ENCODE data around the gene MS4A8. TPM values are rescaled to one million over a fixed set of nuclear protein-coding genes. Genes with fewer than 3 reads are reported as not detected.
"Not testable (repeated sequence)": the region's sequence is repeated elsewhere in the genome, so short reads cannot be mapped to it uniquely, and the experiment has no call there.

MS4A8 gene
- total RNA-seq, 4 donors from 2014 or later = not detected

GRCh38 chr11:60701469-60701818, 2.0 kb downstream of the MS4A8 start:
- no peak overlapping the region for H3K4me3 ChIP-seq (replicated peaks in 1 of 3)
- H3K9me3 ChIP-seq = no peaks in the 10 kb centered on the region
- no peak for DNase-seq
- H3K4me1 ChIP-seq = no peaks in the 10 kb centered on the region
- no peaks in the 10 kb centered on the region for H3K36me3 ChIP-seq
- no peaks in the 10 kb centered on the region for H3K27me3 ChIP-seq
- no peak overlapping the region for H3K27ac ChIP-seq
- WGBS, 2 donors = 52 to 62% methylated on average over 4 of the region's 4 CpGs
- TF ChIP-seq POLR2A (IDR thresholded peaks at IDR 0.05) = no peak
- TF ChIP-seq CTCF (IDR thresholded peaks at IDR 0.05) = no peak
- intact Hi-C loops (cut with DNase I) = no loop called here

GRCh38 chr11:60703374-60703773, 4.0 kb downstream of the MS4A8 start:
- intact Hi-C loops (cut with DNase I) = no loop called here
- DNase-seq = no peak
- WGBS, 2 donors = 89 to 96% methylated on average over 10 to 12 of the region's 12 CpGs
- no peaks in the 10 kb centered on the region for H3K4me1 ChIP-seq
- H3K36me3 ChIP-seq = no peaks in the 10 kb centered on the region
- no peak for TF ChIP-seq POLR2A (IDR thresholded peaks at IDR 0.05)
- no peaks in the 10 kb centered on the region for H3K9me3 ChIP-seq
- H3K27ac ChIP-seq = no peak overlapping the region
- H3K27me3 ChIP-seq = no peaks in the 10 kb centered on the region
- H3K4me3 ChIP-seq (replicated peaks in 1 of 3) = no peak overlapping the region

GRCh38 chr11:60705895-60706294, 6.5 kb downstream of the MS4A8 start:
- Histone ChIP-seq H3K9me3 (no peaks in the 10 kb centered on the region), H3K27me3 (no peaks in the 10 kb centered on the region), H3K27ac (no peak overlapping the region), H3K4me1 (no peaks in the 10 kb centered on the region), H3K36me3 (no peaks in the 10 kb centered on the region), H3K4me3 (replicated peaks in 1 of 3) (no peak overlapping the region)
- 82 to 83% methylated on average over 5 of the region's 5 CpGs for WGBS, 2 donors
- DNase-seq = no peak
- intact Hi-C loops (cut with DNase I) = no loop called here
- TF ChIP-seq CTCF (IDR thresholded peaks at IDR 0.05) (no peak), POLR2A (IDR thresholded peaks at IDR 0.05) (no peak)

- TF ChIP-seq CTCF (IDR thresholded peaks at IDR 0.05) (no peak), POLR2A (IDR thresholded peaks at IDR 0.05) (no peak)
- no peaks in the 10 kb centered on the region for H3K36me3 ChIP-seq
- intact Hi-C loops (cut with DNase I) = no loop called here
- H3K27ac ChIP-seq = no peak overlapping the region
- H3K27me3 ChIP-seq = no peaks in the 10 kb centered on the region
- H3K4me3 ChIP-seq (replicated peaks in 1 of 3) = no peak overlapping the region
- 62 to 69% methylated on average over 5 of the region's 5 CpGs for WGBS, 2 donors
- DNase-seq = no peak
- H3K9me3 ChIP-seq = no peaks in the 10 kb centered on the region
- H3K4me1 ChIP-seq = no peaks in the 10 kb centered on the region
These were observed 7.5 kb downstream of the MS4A8 start for GRCh38 chr11:60706931-60707330.

GRCh38 chr11:60710482-60710881, 11.1 kb downstream of the MS4A8 start:
- H3K4me1 ChIP-seq = no peaks in the 10 kb centered on the region
- H3K27ac ChIP-seq = no peak overlapping the region
- H3K27me3 ChIP-seq = no peaks in the 10 kb centered on the region
- TF ChIP-seq POLR2A (IDR thresholded peaks at IDR 0.05) (no peak), CTCF (IDR thresholded peaks at IDR 0.05) (no peak)
- DNase-seq = no peak
- H3K9me3 ChIP-seq = no peaks in the 10 kb centered on the region
- 73 to 76% methylated on average over 4 of the region's 4 CpGs for WGBS, 2 donors
- H3K4me3 ChIP-seq (replicated peaks in 1 of 3) = no peak overlapping the region
- no peaks in the 10 kb centered on the region for H3K36me3 ChIP-seq
- intact Hi-C loops (cut with DNase I) = no loop called here

- H3K4me1 ChIP-seq = no peaks in the 10 kb centered on the region
- no peak for TF ChIP-seq POLR2A (IDR thresholded peaks at IDR 0.05)
- no peak for TF ChIP-seq CTCF (IDR thresholded peaks at IDR 0.05)
- WGBS, 2 donors = 70 to 83% methylated on average over 4 of the region's 4 CpGs
- H3K27me3 ChIP-seq = no peaks in the 10 kb centered on the region
- no peaks in the 10 kb centered on the region for H3K9me3 ChIP-seq
- H3K27ac ChIP-seq = no peak overlapping the region
- H3K4me3 ChIP-seq (replicated peaks in 1 of 3) = no peak overlapping the region
- intact Hi-C loops (cut with DNase I) = no loop called here
- no peak for DNase-seq
- no peaks in the 10 kb centered on the region for H3K36me3 ChIP-seq
These were observed 11.9 kb downstream of the MS4A8 start for GRCh38 chr11:60711276-60711675.

GRCh38 chr11:60713423-60713822, 14.0 kb downstream of the MS4A8 start:
- H3K36me3 ChIP-seq; H3K4me1 ChIP-seq; DNase-seq; H3K9me3 ChIP-seq; H3K27ac ChIP-seq; intact Hi-C loops (cut with DNase I); H3K27me3 ChIP-seq; H3K4me3 ChIP-seq (replicated peaks in 1 of 3): not testable (repeated sequence)
- 79 to 86% methylated on average over 6 of the region's 6 CpGs for WGBS, 2 donors

All from thyroid gland (tissue), 4 donors.